Measurements from ENCODE around the gene TADA3. TPM values are rescaled to one million over a fixed set of nuclear protein-coding genes. Genes with fewer than 3 reads are reported as not detected.

TADA3 gene
- total RNA-seq, 2 experiments from 2014 or later = 51.6 to 58.5 TPM

DNA sequence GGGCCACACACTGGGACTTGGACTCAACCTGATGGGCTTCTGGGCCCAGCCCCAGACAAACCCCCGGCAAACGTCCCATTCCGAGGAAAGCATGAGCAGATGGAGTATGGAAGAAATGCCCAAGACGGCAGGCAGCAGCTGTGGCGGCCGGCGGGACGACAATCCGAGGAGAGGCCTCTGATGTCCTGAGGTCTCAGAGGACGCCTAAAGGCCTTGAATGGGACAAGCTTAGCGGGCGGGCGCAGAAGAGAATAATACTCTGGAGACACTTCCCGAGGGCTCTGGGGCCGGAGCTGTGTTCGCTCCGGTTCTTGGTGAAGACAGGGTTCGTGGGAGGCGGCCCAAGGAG is 43.0 kb downstream of the TADA3 start:
- no TSS peak for BruUV-seq (replicated peaks)
- no peaks in the 10 kb centered on the region for H3K9me2 ChIP-seq (ENCODE audit: insufficient read depth, low read length)
- no peak for TF ChIP-seq EZH2phosphoT487 (IDR thresholded peaks at IDR 0.05; ENCODE audit: borderline replicate concordance, low read depth, low read length)
- TF ChIP-seq, protein P1, sequence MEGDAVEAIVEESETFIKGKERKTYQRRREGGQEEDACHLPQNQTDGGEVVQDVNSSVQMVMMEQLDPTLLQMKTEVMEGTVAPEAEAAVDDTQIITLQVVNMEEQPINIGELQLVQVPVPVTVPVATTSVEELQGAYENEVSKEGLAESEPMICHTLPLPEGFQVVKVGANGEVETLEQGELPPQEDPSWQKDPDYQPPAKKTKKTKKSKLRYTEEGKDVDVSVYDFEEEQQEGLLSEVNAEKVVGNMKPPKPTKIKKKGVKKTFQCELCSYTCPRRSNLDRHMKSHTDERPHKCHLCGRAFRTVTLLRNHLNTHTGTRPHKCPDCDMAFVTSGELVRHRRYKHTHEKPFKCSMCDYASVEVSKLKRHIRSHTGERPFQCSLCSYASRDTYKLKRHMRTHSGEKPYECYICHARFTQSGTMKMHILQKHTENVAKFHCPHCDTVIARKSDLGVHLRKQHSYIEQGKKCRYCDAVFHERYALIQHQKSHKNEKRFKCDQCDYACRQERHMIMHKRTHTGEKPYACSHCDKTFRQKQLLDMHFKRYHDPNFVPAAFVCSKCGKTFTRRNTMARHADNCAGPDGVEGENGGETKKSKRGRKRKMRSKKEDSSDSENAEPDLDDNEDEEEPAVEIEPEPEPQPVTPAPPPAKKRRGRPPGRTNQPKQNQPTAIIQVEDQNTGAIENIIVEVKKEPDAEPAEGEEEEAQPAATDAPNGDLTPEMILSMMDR (conservative IDR thresholded peaks at IDR 0.05; ENCODE audit: low read length) = no peak
- H3K4me3 ChIP-seq (ENCODE audit: low read depth, low read length, poor library complexity, severe bottlenecking) = peak overlapping the region; percentile 81
- H3K79me2 ChIP-seq (ENCODE audit: insufficient read depth, low read depth, low read length) = peaks cover 19% of the 10 kb centered on the region
- peak overlapping the region; percentile 77 for H3K4me2 ChIP-seq (ENCODE audit: low read length)
- H4K20me1 ChIP-seq (ENCODE audit: insufficient read depth, low read length) = no peaks in the 10 kb centered on the region
- DNase-seq (ENCODE audit: low spot score) = no peak
- POLR2A ChIA-PET = interaction anchor here (0.6 to 3.6 kb wide), 7 partner anchors 11 to 215 kb away, joined by 3 to 16 read pairs (median 4); partner anchors contain the start of genes ARPC4, BRPF1 and TADA3
- peak overlapping the region; percentile 88 for H3K27ac ChIP-seq (ENCODE audit: low read depth, low read length, poor library complexity, severe bottlenecking)
- CTCF ChIA-PET (ENCODE audit: unreplicated experiment) = no interaction called here
- H2AFZ ChIP-seq (ENCODE audit: low read length) = peak overlapping the region; percentile 27; the same call in 1 of the 2 replicates
- intact Hi-C loops (cut with micrococcal nuclease; ENCODE audit: unreplicated experiment) = loop anchor here (1.0 kb wide), 1 partner anchor 100 kb away; the partner anchor contains the start of gene MTMR14
- H3K36me3 ChIP-seq (ENCODE audit: insufficient read depth, low read length) = peaks cover 82% of the 10 kb centered on the region
- no peaks in the 10 kb centered on the region for H3K9me3 ChIP-seq (ENCODE audit: low read length)
- peaks cover 34% of the 10 kb centered on the region for H3K4me1 ChIP-seq (ENCODE audit: insufficient read depth, low read length, poor library complexity, severe bottlenecking)

DNA sequence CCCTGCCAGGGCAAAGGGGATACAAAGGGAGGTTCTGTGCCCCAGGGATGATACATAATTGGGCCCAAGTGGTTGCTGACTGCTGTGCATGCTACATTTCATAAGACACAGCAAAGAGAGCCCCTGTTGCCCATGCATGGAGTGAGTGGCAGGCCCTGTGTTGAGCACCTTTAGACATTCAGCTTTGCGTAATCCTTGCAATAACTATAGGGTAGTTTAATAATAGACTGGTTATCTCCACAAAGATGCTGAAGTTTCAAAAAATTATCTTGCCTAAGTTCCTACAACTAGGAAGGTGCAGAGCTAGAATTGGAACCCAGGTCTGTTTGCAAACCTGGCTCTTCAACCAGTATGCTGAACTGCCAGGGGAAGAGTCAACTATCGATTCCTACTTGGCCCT is 44.2 kb downstream of the TADA3 start:
- DNase-seq (ENCODE audit: low spot score) = no peak
- Histone ChIP-seq H3K9me3 (ENCODE audit: low read length) (no peaks in the 10 kb centered on the region), H3K4me2 (ENCODE audit: low read length) (no peak overlapping the region), H3K9me2 (ENCODE audit: insufficient read depth, low read length) (no peaks in the 10 kb centered on the region), H4K20me1 (ENCODE audit: insufficient read depth, low read length) (no peaks in the 10 kb centered on the region), H3K36me3 (ENCODE audit: insufficient read depth, low read length) (peaks cover 84% of the 10 kb centered on the region), H3K4me1 (ENCODE audit: insufficient read depth, low read length, poor library complexity, severe bottlenecking) (peaks cover 24% of the 10 kb centered on the region), H3K4me3 (ENCODE audit: low read depth, low read length, poor library complexity, severe bottlenecking) (no peak overlapping the region), H3K79me2 (ENCODE audit: insufficient read depth, low read depth, low read length) (peaks cover 19% of the 10 kb centered on the region), H3K27ac (ENCODE audit: low read depth, low read length, poor library complexity, severe bottlenecking) (no peak overlapping the region), H2AFZ (ENCODE audit: low read length) (no peak overlapping the region)
- TF ChIP-seq, protein P1 (conservative IDR thresholded peaks at IDR 0.05; ENCODE audit: low read length) = no peak
- TF ChIP-seq EZH2phosphoT487 (IDR thresholded peaks at IDR 0.05; ENCODE audit: borderline replicate concordance, low read depth, low read length) = no peak
- ChIA-PET POLR2A (interaction anchor here (0.6 to 3.6 kb wide), 2 partner anchors 17 to 88 kb away, joined by 4 to 16 read pairs; partner anchors contain the start of gene BRPF1), CTCF (ENCODE audit: unreplicated experiment) (no interaction called here)
- intact Hi-C loops (cut with micrococcal nuclease; ENCODE audit: unreplicated experiment) = no loop called here
- no TSS peak for BruUV-seq (replicated peaks)

- H3K4me2 ChIP-seq (ENCODE audit: low read length) = no peak overlapping the region
- no peaks in the 10 kb centered on the region for H4K20me1 ChIP-seq (ENCODE audit: insufficient read depth, low read length)
- ChIA-PET CTCF (ENCODE audit: unreplicated experiment) (no interaction called here), POLR2A (no interaction called here)
- no peak overlapping the region for H2AFZ ChIP-seq (ENCODE audit: low read length)
- H3K4me3 ChIP-seq (ENCODE audit: low read depth, low read length, poor library complexity, severe bottlenecking) = no peak overlapping the region
- H3K27ac ChIP-seq (ENCODE audit: low read depth, low read length, poor library complexity, severe bottlenecking) = no peak overlapping the region
- no peaks in the 10 kb centered on the region for H3K9me3 ChIP-seq (ENCODE audit: low read length)
- H3K9me2 ChIP-seq (ENCODE audit: insufficient read depth, low read length) = no peaks in the 10 kb centered on the region
- no peak for DNase-seq (ENCODE audit: low spot score)
- peaks cover 19% of the 10 kb centered on the region for H3K79me2 ChIP-seq (ENCODE audit: insufficient read depth, low read depth, low read length)
- no TSS peak for BruUV-seq (replicated peaks)
- TF ChIP-seq EZH2phosphoT487 (IDR thresholded peaks at IDR 0.05; ENCODE audit: borderline replicate concordance, low read depth, low read length) = no peak
- TF ChIP-seq, protein P1 (conservative IDR thresholded peaks at IDR 0.05; ENCODE audit: low read length) = no peak
- H3K4me1 ChIP-seq (ENCODE audit: insufficient read depth, low read length, poor library complexity, severe bottlenecking) = peaks cover 17% of the 10 kb centered on the region
- H3K36me3 ChIP-seq (ENCODE audit: insufficient read depth, low read length) = peaks cover 84% of the 10 kb centered on the region
- intact Hi-C loops (cut with micrococcal nuclease; ENCODE audit: unreplicated experiment) = no loop called here
Observed at GRCh38 chr3:9747267-9747666, 45.0 kb downstream of the TADA3 start.
